Neural cell (in vitro differentiated cells): ENCODE results near the gene PER1.

Experiments used
- EZH2 ChIP-seq: fragments of 200-600, 300-800 bp; shearing (Covaris generic), sonication (generic); IDR thresholded peaks from 2 replicates; pipeline ENCODE4 v1.6.1; 2014; ENCODE audit warnings: antibody characterized with exemption, low read length, borderline replicate concordance, mild to moderate bottlenecking; ENCODE audit not compliant: insufficient read depth, poor library complexity, severe bottlenecking
- POLR2AphosphoS5 ChIP-seq: IDR thresholded peaks from 2 replicates; pipeline ENCODE4 v1.6.1; 2012
- RAD21 ChIP-seq: fragments of 450-650 bp; conservative IDR thresholded peaks from 2 replicates; pipeline ENCODE4 v1.6.1; 2014; ENCODE audit warnings: antibody characterized with exemption, mild to moderate bottlenecking, moderate library complexity
- SMC3 ChIP-seq: fragments of 450-650 bp; conservative IDR thresholded peaks from 2 replicates; pipeline ENCODE4 v1.6.1; 2014; ENCODE audit warnings: antibody characterized with exemption, mild to moderate bottlenecking, moderate library complexity; ENCODE audit not compliant: poor library complexity
- TAF1 ChIP-seq: IDR thresholded peaks from 2 replicates; pipeline ENCODE4 v1.6.1; 2012; ENCODE audit warnings: low read depth
- TF ChIP-seq, protein P1 (sequence below): fragments of 450-650 bp; IDR thresholded peaks from 2 replicates; pipeline ENCODE4 v1.5.1; 2014; ENCODE audit warnings: antibody characterized with exemption, mild to moderate bottlenecking, moderate library complexity; ENCODE audit not compliant: poor library complexity, severe bottlenecking
- TF ChIP-seq, protein P2 (sequence below): IDR thresholded peaks from 2 replicates; pipeline ENCODE4 v1.6.1; 2012; ENCODE audit warnings: borderline replicate concordance

DNA sequence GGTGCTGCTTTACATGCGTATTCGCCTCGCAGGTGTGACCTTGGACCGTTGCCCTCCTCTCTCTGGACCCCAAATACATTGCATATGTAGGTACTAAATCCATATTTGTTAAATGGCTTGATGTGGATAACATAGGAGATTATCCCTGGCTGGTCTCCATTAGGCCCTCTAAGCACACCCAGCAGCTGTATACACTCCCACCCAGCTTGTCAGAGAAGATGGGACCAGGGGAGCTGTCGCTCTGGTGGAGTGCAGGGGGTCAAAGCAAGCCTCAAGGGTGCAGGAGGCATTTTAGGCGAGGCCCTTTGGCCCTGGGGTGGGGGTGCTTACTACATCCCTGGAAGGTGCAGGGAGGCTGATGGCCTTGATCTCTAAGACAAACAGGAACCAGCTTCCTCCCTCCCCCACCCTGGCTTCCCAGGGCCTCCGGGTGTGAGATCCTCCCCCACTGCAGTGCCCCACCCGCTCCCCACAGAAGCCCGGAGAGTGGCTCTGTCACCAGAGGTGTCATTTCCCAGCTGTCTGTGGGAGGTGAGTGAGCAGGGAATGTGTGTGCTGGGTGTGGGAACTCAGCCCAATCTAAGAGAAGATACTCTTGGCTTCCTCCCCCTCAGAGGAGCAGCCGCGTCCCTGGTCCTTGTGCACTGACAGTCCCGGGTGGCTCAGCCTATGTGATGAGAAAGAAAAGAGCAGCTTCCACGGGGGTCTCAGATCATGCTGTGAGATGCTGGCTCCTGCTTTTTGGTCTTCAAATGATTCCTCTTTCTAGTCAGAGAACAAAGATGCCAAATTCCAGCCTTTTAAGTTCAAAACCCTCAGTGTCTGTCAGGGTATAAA lies 12.0 kb upstream of the PER1 start:
- TF ChIP-seq, protein P1, sequence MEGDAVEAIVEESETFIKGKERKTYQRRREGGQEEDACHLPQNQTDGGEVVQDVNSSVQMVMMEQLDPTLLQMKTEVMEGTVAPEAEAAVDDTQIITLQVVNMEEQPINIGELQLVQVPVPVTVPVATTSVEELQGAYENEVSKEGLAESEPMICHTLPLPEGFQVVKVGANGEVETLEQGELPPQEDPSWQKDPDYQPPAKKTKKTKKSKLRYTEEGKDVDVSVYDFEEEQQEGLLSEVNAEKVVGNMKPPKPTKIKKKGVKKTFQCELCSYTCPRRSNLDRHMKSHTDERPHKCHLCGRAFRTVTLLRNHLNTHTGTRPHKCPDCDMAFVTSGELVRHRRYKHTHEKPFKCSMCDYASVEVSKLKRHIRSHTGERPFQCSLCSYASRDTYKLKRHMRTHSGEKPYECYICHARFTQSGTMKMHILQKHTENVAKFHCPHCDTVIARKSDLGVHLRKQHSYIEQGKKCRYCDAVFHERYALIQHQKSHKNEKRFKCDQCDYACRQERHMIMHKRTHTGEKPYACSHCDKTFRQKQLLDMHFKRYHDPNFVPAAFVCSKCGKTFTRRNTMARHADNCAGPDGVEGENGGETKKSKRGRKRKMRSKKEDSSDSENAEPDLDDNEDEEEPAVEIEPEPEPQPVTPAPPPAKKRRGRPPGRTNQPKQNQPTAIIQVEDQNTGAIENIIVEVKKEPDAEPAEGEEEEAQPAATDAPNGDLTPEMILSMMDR = no peak
- TF ChIP-seq SMC3 (no peak), RAD21 (no peak), POLR2AphosphoS5 (no peak), EZH2 (no peak), TAF1 (no peak)
- TF ChIP-seq, protein P2, sequence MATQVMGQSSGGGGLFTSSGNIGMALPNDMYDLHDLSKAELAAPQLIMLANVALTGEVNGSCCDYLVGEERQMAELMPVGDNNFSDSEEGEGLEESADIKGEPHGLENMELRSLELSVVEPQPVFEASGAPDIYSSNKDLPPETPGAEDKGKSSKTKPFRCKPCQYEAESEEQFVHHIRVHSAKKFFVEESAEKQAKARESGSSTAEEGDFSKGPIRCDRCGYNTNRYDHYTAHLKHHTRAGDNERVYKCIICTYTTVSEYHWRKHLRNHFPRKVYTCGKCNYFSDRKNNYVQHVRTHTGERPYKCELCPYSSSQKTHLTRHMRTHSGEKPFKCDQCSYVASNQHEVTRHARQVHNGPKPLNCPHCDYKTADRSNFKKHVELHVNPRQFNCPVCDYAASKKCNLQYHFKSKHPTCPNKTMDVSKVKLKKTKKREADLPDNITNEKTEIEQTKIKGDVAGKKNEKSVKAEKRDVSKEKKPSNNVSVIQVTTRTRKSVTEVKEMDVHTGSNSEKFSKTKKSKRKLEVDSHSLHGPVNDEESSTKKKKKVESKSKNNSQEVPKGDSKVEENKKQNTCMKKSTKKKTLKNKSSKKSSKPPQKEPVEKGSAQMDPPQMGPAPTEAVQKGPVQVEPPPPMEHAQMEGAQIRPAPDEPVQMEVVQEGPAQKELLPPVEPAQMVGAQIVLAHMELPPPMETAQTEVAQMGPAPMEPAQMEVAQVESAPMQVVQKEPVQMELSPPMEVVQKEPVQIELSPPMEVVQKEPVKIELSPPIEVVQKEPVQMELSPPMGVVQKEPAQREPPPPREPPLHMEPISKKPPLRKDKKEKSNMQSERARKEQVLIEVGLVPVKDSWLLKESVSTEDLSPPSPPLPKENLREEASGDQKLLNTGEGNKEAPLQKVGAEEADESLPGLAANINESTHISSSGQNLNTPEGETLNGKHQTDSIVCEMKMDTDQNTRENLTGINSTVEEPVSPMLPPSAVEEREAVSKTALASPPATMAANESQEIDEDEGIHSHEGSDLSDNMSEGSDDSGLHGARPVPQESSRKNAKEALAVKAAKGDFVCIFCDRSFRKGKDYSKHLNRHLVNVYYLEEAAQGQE = peak; percentile 22
